ENCODE results near the gene KIF24. TPM values are rescaled to one million over a fixed set of nuclear protein-coding genes. Genes with fewer than 3 reads are reported as not detected.
"Not testable (repeated sequence)": the region's sequence is repeated elsewhere in the genome, so short reads cannot be mapped to it uniquely, and the experiment has no call there.

Gene KIF24
- total and polyA plus RNA-seq, 5 donors: 0.23 to 0.54 (median 0.38) TPM

GRCh38 chr9:34362614-34363214 is 33.6 kb upstream of the KIF24 start:
- intact Hi-C loops (cut with DNase I): loop anchor here in 1 of 4 donors (10.0 kb wide), 1 partner anchor 62 kb away; no protein-coding TSS in a partner anchor
- Histone ChIP-seq H3K9me3 (ENCODE audit: control insufficient read depth, low read length) (no peaks in the 10 kb centered on the region), H3K4me3 (ENCODE audit: low read length) (no peak overlapping the region), H3K27ac (ENCODE audit: low read length) (peak overlapping the region; percentile 87), H3K27me3 (ENCODE audit: control insufficient read depth, insufficient read depth) (no peaks in the 10 kb centered on the region), H3K4me1 (ENCODE audit: control insufficient read depth, insufficient read depth, low read length) (peaks cover 5% of the 10 kb centered on the region)
- DNase-seq (no peak), ATAC-seq (no peak)
- WGBS: 94% methylated on average over 4 of the region's 4 CpGs

- H3K4me3 ChIP-seq (ENCODE audit: low read length); H3K9me3 ChIP-seq (ENCODE audit: control insufficient read depth, low read length); H3K27me3 ChIP-seq (ENCODE audit: control insufficient read depth, insufficient read depth); intact Hi-C loops (cut with DNase I); ATAC-seq; DNase-seq; H3K27ac ChIP-seq (ENCODE audit: low read length); H3K4me1 ChIP-seq (ENCODE audit: control insufficient read depth, insufficient read depth, low read length): not testable (repeated sequence)
- WGBS: 90% methylated on average over 1 of the region's 1 CpG
Measured at GRCh38 chr9:34352957-34353356, 23.9 kb upstream of the KIF24 start.

- DNase-seq: not testable (repeated sequence)
Measured at GRCh38 chr9:34352122-34352652, 23.1 kb upstream of the KIF24 start.

GRCh38 chr9:34349324-34349723 is 20.3 kb upstream of the KIF24 start:
- ATAC-seq (no peak), DNase-seq (no peak)
- Histone ChIP-seq H3K27me3 (ENCODE audit: control insufficient read depth, insufficient read depth) (no peaks in the 10 kb centered on the region), H3K27ac (ENCODE audit: low read length) (no peak overlapping the region), H3K4me3 (ENCODE audit: low read length) (no peak overlapping the region), H3K9me3 (ENCODE audit: control insufficient read depth, low read length) (no peaks in the 10 kb centered on the region), H3K4me1 (ENCODE audit: control insufficient read depth, insufficient read depth, low read length) (peaks cover 2% of the 10 kb centered on the region)
- WGBS: 96% methylated on average over 3 of the region's 3 CpGs
- intact Hi-C loops (cut with DNase I): no loop called here

More at GRCh38 chr9:34352122-34352652, 23.1 kb upstream of the KIF24 start:
- H3K27ac ChIP-seq (ENCODE audit: low read length); H3K4me3 ChIP-seq (ENCODE audit: low read length); H3K27me3 ChIP-seq (ENCODE audit: control insufficient read depth, insufficient read depth); H3K4me1 ChIP-seq (ENCODE audit: control insufficient read depth, insufficient read depth, low read length); H3K9me3 ChIP-seq (ENCODE audit: control insufficient read depth, low read length); intact Hi-C loops (cut with DNase I): not testable (repeated sequence)
- peak in 1 of 2 donors; percentile 19 for ATAC-seq
- 85% methylated on average over 7 of the region's 7 CpGs for WGBS

- Histone ChIP-seq H3K4me1 (ENCODE audit: control insufficient read depth, insufficient read depth, low read length) (peaks cover 2% of the 10 kb centered on the region), H3K27ac (ENCODE audit: low read length) (no peak overlapping the region), H3K9me3 (ENCODE audit: control insufficient read depth, low read length) (no peaks in the 10 kb centered on the region), H3K4me3 (ENCODE audit: low read length) (no peak overlapping the region), H3K27me3 (ENCODE audit: control insufficient read depth, insufficient read depth) (no peaks in the 10 kb centered on the region)
- DNase-seq (no peak), ATAC-seq (no peak)
- intact Hi-C loops (cut with DNase I): no loop called here
Measured at GRCh38 chr9:34347800-34348158, 18.7 kb upstream of the KIF24 start.

GRCh38 chr9:34346873-34347799 is 18.1 kb upstream of the KIF24 start:
- H3K4me3 ChIP-seq (ENCODE audit: low read length): no peak overlapping the region
- no peak for ATAC-seq
- no peaks in the 10 kb centered on the region for H3K9me3 ChIP-seq (ENCODE audit: control insufficient read depth, low read length)
- H3K27ac ChIP-seq (ENCODE audit: low read length): no peak overlapping the region
- WGBS: 80% methylated on average over 15 of the region's 15 CpGs
- no peaks in the 10 kb centered on the region for H3K27me3 ChIP-seq (ENCODE audit: control insufficient read depth, insufficient read depth)
- DNase-seq: peak in 2 of 3 donors; percentile 27 to 46
- peaks cover 2% of the 10 kb centered on the region for H3K4me1 ChIP-seq (ENCODE audit: control insufficient read depth, insufficient read depth, low read length)
- intact Hi-C loops (cut with DNase I): no loop called here

- Histone ChIP-seq H3K4me1 (ENCODE audit: control insufficient read depth, insufficient read depth, low read length) (peaks cover 2% of the 10 kb centered on the region), H3K27ac (ENCODE audit: low read length) (no peak overlapping the region), H3K9me3 (ENCODE audit: control insufficient read depth, low read length) (no peaks in the 10 kb centered on the region), H3K4me3 (ENCODE audit: low read length) (no peak overlapping the region), H3K27me3 (ENCODE audit: control insufficient read depth, insufficient read depth) (no peaks in the 10 kb centered on the region)
- intact Hi-C loops (cut with DNase I): loop anchor here in 1 of 4 donors (2.0 kb wide), 1 partner anchor 35 kb away; no protein-coding TSS in a partner anchor
- WGBS: 57% methylated on average over 1 of the region's 1 CpG
- ATAC-seq (peak; percentile 15 to 50), DNase-seq (peak in 2 of 3 donors; percentile 61 to 68)
Measured at GRCh38 chr9:34343605-34344004, 14.5 kb upstream of the KIF24 start.

GRCh38 chr9:34343090-34343489 is 14.0 kb upstream of the KIF24 start:
- no peaks in the 10 kb centered on the region for H3K27me3 ChIP-seq (ENCODE audit: control insufficient read depth, insufficient read depth)
- ATAC-seq (peak; percentile 83 to 89), DNase-seq (peak; percentile 83 to 92 (median 92))
- H3K4me3 ChIP-seq (ENCODE audit: low read length): no peak overlapping the region
- peaks cover 2% of the 10 kb centered on the region for H3K4me1 ChIP-seq (ENCODE audit: control insufficient read depth, insufficient read depth, low read length)
- peak overlapping the region; percentile 30 for H3K27ac ChIP-seq (ENCODE audit: low read length)
- H3K9me3 ChIP-seq (ENCODE audit: control insufficient read depth, low read length): no peaks in the 10 kb centered on the region
- WGBS: 68% methylated on average over 5 of the region's 5 CpGs
- intact Hi-C loops (cut with DNase I): loop anchor here in 1 of 4 donors (2.0 kb wide), 1 partner anchor 36 kb away; no protein-coding TSS in a partner anchor

- WGBS: 67% methylated on average over 7 of the region's 7 CpGs
Measured at GRCh38 chr9:34341659-34342295, 12.7 kb upstream of the KIF24 start.

GRCh38 chr9:34338665-34339385 is 9.8 kb upstream of the KIF24 start:
- H3K4me3 ChIP-seq (ENCODE audit: low read length): no peak overlapping the region
- H3K9me3 ChIP-seq (ENCODE audit: control insufficient read depth, low read length): no peaks in the 10 kb centered on the region
- no peaks in the 10 kb centered on the region for H3K4me1 ChIP-seq (ENCODE audit: control insufficient read depth, insufficient read depth, low read length)
- no peaks in the 10 kb centered on the region for H3K27me3 ChIP-seq (ENCODE audit: control insufficient read depth, insufficient read depth)
- no peak for DNase-seq
- no peak for ATAC-seq
- intact Hi-C loops (cut with DNase I): loop anchor here in 3 of 4 donors (10.0 kb wide), 3 partner anchors 256 to 276 kb away; partner anchors contain the start of gene RPP25L (in 1 of the 3)
- WGBS: 75% methylated on average over 2 of the region's 2 CpGs
- H3K27ac ChIP-seq (ENCODE audit: low read length): no peak overlapping the region

More at GRCh38 chr9:34341659-34342295, 12.7 kb upstream of the KIF24 start:
- Histone ChIP-seq H3K27me3 (ENCODE audit: control insufficient read depth, insufficient read depth) (no peaks in the 10 kb centered on the region), H3K4me3 (ENCODE audit: low read length) (no peak overlapping the region), H3K4me1 (ENCODE audit: control insufficient read depth, insufficient read depth, low read length) (peaks cover 2% of the 10 kb centered on the region), H3K27ac (ENCODE audit: low read length) (no peak overlapping the region), H3K9me3 (ENCODE audit: control insufficient read depth, low read length) (no peaks in the 10 kb centered on the region)
- intact Hi-C loops (cut with DNase I): loop anchor here in 1 of 4 donors (2.0 kb wide), 1 partner anchor 37 kb away; no protein-coding TSS in a partner anchor
- peak; percentile 10 to 23 for ATAC-seq
- no peak for DNase-seq
